Endothelial cell of umbilical vein (primary cell): ENCODE results near the gene LEPROT. TPM values are rescaled to one million over a fixed set of nuclear protein-coding genes. Genes with fewer than 3 reads are reported as not detected.
A peak's percentile ranks its signal among the peaks of the same experiment; 100 is the strongest.

ENCODE experiments used
- BruUV-seq: library from RNA; stranded (reverse); fragments of 400-500 nt; replicated peaks from 2 replicates; lab custom pipeline; 2021; lab: Mats Ljungman, UMichigan
- CTCF ChIA-PET: fragments of 300-600, 350-600 bp; sonication (Branson Sonifier 250); formaldehyde crosslinking; loops from one replicate; lab custom pipeline; 2021; ENCODE audit warnings: antibody characterized with exemption, inconsistent platforms; lab: Charles Lee
- POLR2A ChIA-PET: fragments of 300-600, 350-600 bp; sonication (Branson Sonifier 250); formaldehyde crosslinking; loops from one replicate; lab custom pipeline; 2021; ENCODE audit warnings: antibody characterized with exemption, inconsistent platforms; lab: Charles Lee
- DNase-seq: peaks from one replicate; pipeline ENCODE4 v3.0.0-alpha.2; 2011; ENCODE audit warnings: low read depth, low spot score
- FAIRE-seq: peaks from 2 replicates; lab custom pipeline; 2011; peaks lifted over from hg19 to GRCh38; lab: Jason Lieb, UNC
- H2AFZ ChIP-seq: 2 replicates; pipeline ENCODE4 v1.6.0; 2012; ENCODE audit warnings: low read depth, low read length, control low read depth, inconsistent platforms
- H3K27ac ChIP-seq: 2 replicates; pipeline ENCODE4 v1.5.1; 2011; ENCODE audit warnings: low read depth, mild to moderate bottlenecking, control low read depth, low read length, moderate library complexity; ENCODE audit not compliant: insufficient read depth
- H3K27me3 ChIP-seq, 2 experiments: 2 replicates each; pipeline versions ENCODE4 v1.6.0 to v1.6.1; 2011; ENCODE audit warnings: low read length in 2 of 2, mixed read lengths in 1 of 2; ENCODE audit not compliant: control insufficient read depth in 2 of 2, insufficient read depth in 2 of 2
- H3K36me3 ChIP-seq, 2 experiments: 2 replicates in 1 of 2; 3 replicates in 1 of 2; pipeline ENCODE4 v1.5.1; 2011; ENCODE audit warnings: low read length in 2 of 2, mild to moderate bottlenecking in 1 of 2, moderate library complexity in 1 of 2; ENCODE audit not compliant: control insufficient read depth in 2 of 2, insufficient read depth in 2 of 2; ENCODE audit errors: extremely low read depth in 1 of 2
- H3K4me1 ChIP-seq: 3 replicates; pipeline ENCODE4 v1.5.1; 2011; ENCODE audit warnings: mild to moderate bottlenecking, low read length; ENCODE audit not compliant: control insufficient read depth, insufficient read depth; ENCODE audit errors: extremely low read depth
- H3K4me2 ChIP-seq: 2 replicates; pipeline ENCODE4 v1.6.1; 2011; ENCODE audit warnings: low read length, control low read depth, mixed read lengths; ENCODE audit not compliant: insufficient read depth
- H3K4me3 ChIP-seq, 3 experiments: fragments of 200-600 bp in 1 of 3; sonication (generic), shearing (Covaris generic) in 1 of 3; replicated peaks in 1 of 3; 2 replicates each; pipeline ENCODE4 v1.5.1; 2011 to 2016; ENCODE audit warnings: control low read depth in 3 of 3, low read length in 3 of 3, mild to moderate bottlenecking in 2 of 3, inconsistent platforms in 1 of 3, low read depth in 1 of 3, moderate library complexity in 1 of 3; ENCODE audit not compliant: insufficient read depth in 1 of 3
- H3K79me2 ChIP-seq: 2 replicates; pipeline ENCODE4 v1.6.0; 2012; ENCODE audit warnings: low read length, inconsistent platforms; ENCODE audit not compliant: control insufficient read depth, insufficient read depth
- H3K9ac ChIP-seq: replicated peaks from 2 replicates; pipeline ENCODE3; 2011; ENCODE audit warnings: low read length, control low read depth; ENCODE audit not compliant: insufficient read depth; ENCODE audit errors: extremely low read depth
- H3K9me1 ChIP-seq: replicated peaks from 3 replicates; pipeline ENCODE4 v1.6.0; 2011; ENCODE audit warnings: mild to moderate bottlenecking, low read length; ENCODE audit not compliant: control insufficient read depth, insufficient read depth; ENCODE audit errors: extremely low read depth
- H3K9me3 ChIP-seq: replicated peaks from 2 replicates; pipeline ENCODE4 v1.5.1; 2012; ENCODE audit warnings: low read length, inconsistent platforms; ENCODE audit not compliant: control insufficient read depth, insufficient read depth
- H4K20me1 ChIP-seq: replicated peaks from 2 replicates; pipeline ENCODE3; 2011; ENCODE audit warnings: mild to moderate bottlenecking, low read length; ENCODE audit not compliant: control insufficient read depth, insufficient read depth; ENCODE audit errors: extremely low read depth
- FOS ChIP-seq: IDR thresholded peaks from 2 replicates; pipeline ENCODE4 v1.6.1; 2011; ENCODE audit warnings: mild to moderate bottlenecking, low read length, moderate library complexity, borderline replicate concordance; ENCODE audit not compliant: insufficient read depth
- GATA2 ChIP-seq: IDR thresholded peaks from 2 replicates; pipeline ENCODE4 v1.7.0; 2011; ENCODE audit warnings: low read depth, mild to moderate bottlenecking, moderate library complexity, mixed read lengths, low read length; ENCODE audit not compliant: insufficient read length, insufficient read depth
- JUN ChIP-seq: IDR thresholded peaks from 2 replicates; pipeline ENCODE4 v1.6.1; 2011; ENCODE audit warnings: borderline replicate concordance, low read depth; ENCODE audit not compliant: insufficient read length, insufficient read depth
- MAX ChIP-seq: IDR thresholded peaks from 2 replicates; pipeline ENCODE4 v1.6.1; 2011; ENCODE audit not compliant: insufficient read depth, insufficient read length
- MYC ChIP-seq: IDR thresholded peaks from one replicate; pipeline ENCODE4 v1.6.1; 2011; ENCODE audit warnings: mild to moderate bottlenecking, low read depth, low read length
- POLR2A ChIP-seq: IDR thresholded peaks from 2 replicates; pipeline ENCODE4 v1.6.1; 2012; ENCODE audit warnings: low read depth, mild to moderate bottlenecking, control low read depth, low read length
- POLR2AphosphoS5 ChIP-seq: IDR thresholded peaks from 2 replicates; pipeline ENCODE4 v1.6.1; 2012; ENCODE audit warnings: low read depth, mild to moderate bottlenecking, control low read depth, low read length, moderate library complexity; ENCODE audit not compliant: insufficient read depth
- dilution Hi-C: fragments of 300-500 bp; cut with MboI; formaldehyde crosslinking; loops from one replicate; pipeline ENCODE4 v1.15.0; 2019; ENCODE audit warnings: low sequenced_read_pairs; ENCODE audit not compliant: extremely low pct_ligation_motif_present
- intact Hi-C: fragments of 100-400 bp; cut with micrococcal nuclease; formaldehyde crosslinking; loops from one replicate; pipeline ENCODE4 v1.10.0; 2022
- polyA plus RNA-seq, 4 experiments: library from polyadenylated mRNA; depleted of rRNA in 3 of 4; stranded (reverse) in 3 of 4; unstranded in 1 of 4; fragments of >200 nt; gene quantifications; 2 replicates each; pipeline versions ENCODE4 v1.2.1 to v1.2.3, GENCODE V29; 2011 to 2012; ENCODE audit warnings: missing spikeins in 1 of 4
- total RNA-seq: library from RNA; stranded (reverse); gene quantifications from 2 replicates; pipeline ENCODE4 v1.2.3, GENCODE V29; 2021
- TF ChIP-seq, protein P1 (sequence below), 2 donors: IDR thresholded peaks; 1 replicate in 1 of 2; 2 replicates in 1 of 2; pipeline ENCODE4 v1.5.1; 2011; ENCODE audit warnings: low read length in 2 of 2, mild to moderate bottlenecking in 2 of 2, moderate library complexity in 2 of 2, control low read depth in 1 of 2, inconsistent platforms in 1 of 2, low read depth in 1 of 2; ENCODE audit not compliant: insufficient read depth in 1 of 2; ENCODE audit errors: extremely low read depth in 1 of 2

Gene LEPROT
- total and polyA plus RNA-seq, 2 donors (not counting 3 experiments of a cell fraction or from before 2014, with no cell fraction given), result 80.6 to 94.8 TPM

DNA sequence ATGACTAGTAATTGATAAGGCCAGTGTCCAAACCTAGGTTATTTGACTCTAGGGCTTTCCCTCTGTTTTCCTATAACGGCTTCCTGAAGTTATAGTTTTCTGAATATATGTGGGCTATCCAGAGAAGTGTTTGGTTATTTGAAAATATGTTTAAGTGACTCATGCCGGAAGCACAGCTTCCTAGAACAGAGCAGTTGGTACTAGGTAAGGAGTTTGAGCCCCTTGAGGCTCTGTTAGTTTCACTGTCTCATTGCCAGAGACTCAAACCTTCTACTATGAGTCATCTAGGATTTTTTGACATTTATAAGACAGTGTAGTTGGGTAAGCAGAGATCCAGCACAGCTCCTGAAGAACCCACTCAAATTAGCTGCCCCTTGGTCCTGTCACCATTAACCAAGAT, 27.1 kb upstream of the LEPROT start:
- dilution Hi-C loops (no loop called here), intact Hi-C loops (no loop called here)
- peak; percentile 17 for DNase-seq
- POLR2A ChIA-PET, result no interaction called here
- Histone ChIP-seq H3K9me3 (no peaks in the 10 kb centered on the region), H3K79me2 (no peaks in the 10 kb centered on the region), H3K9ac (no peak overlapping the region), H3K4me3 (no peak overlapping the region), H2AFZ (no peak overlapping the region), H3K4me2 (no peak overlapping the region), H3K27ac (no peak overlapping the region), H4K20me1 (no peaks in the 10 kb centered on the region), H3K4me1 (peaks cover 22% of the 10 kb centered on the region), H3K9me1 (no peaks in the 10 kb centered on the region), H3K36me3 (no peaks in the 10 kb centered on the region), H3K27me3 (no peaks in the 10 kb centered on the region)
- BruUV-seq, result no TSS peak
- FAIRE-seq, result peak; percentile 70
- TF ChIP-seq JUN, result peak; percentile 42
- no peak for TF ChIP-seq POLR2AphosphoS5
- TF ChIP-seq FOS, result peak; percentile 89
- CTCF ChIA-PET, result interaction anchor here (0.6 to 2.1 kb wide), 6 partner anchors 10 to 294 kb away, joined by 3 to 6 read pairs (median 3); no protein-coding TSS in a partner anchor

- intact Hi-C loops (no loop called here), dilution Hi-C loops (no loop called here)
- H3K9me3 ChIP-seq, result no peaks in the 10 kb centered on the region
- no peaks in the 10 kb centered on the region for H4K20me1 ChIP-seq
- CTCF ChIA-PET, result interaction anchor here (0.9 to 2.1 kb wide), 4 partner anchors 9 to 65 kb away, joined by 3 to 6 read pairs (median 4); no protein-coding TSS in a partner anchor
- no peak overlapping the region for H3K4me3 ChIP-seq
- TF ChIP-seq JUN (no peak), FOS (no peak), POLR2AphosphoS5 (no peak), POLR2A (no peak), MAX (no peak), GATA2 (no peak), MYC (no peak)
- TF ChIP-seq, protein P1, sequence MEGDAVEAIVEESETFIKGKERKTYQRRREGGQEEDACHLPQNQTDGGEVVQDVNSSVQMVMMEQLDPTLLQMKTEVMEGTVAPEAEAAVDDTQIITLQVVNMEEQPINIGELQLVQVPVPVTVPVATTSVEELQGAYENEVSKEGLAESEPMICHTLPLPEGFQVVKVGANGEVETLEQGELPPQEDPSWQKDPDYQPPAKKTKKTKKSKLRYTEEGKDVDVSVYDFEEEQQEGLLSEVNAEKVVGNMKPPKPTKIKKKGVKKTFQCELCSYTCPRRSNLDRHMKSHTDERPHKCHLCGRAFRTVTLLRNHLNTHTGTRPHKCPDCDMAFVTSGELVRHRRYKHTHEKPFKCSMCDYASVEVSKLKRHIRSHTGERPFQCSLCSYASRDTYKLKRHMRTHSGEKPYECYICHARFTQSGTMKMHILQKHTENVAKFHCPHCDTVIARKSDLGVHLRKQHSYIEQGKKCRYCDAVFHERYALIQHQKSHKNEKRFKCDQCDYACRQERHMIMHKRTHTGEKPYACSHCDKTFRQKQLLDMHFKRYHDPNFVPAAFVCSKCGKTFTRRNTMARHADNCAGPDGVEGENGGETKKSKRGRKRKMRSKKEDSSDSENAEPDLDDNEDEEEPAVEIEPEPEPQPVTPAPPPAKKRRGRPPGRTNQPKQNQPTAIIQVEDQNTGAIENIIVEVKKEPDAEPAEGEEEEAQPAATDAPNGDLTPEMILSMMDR (IDR thresholded peaks at IDR 0.05; ENCODE audit: extremely low read depth in 1 of 2, insufficient read depth in 1 of 2, low read depth in 1 of 2, low read length in 2 of 2), result no peak
- DNase-seq (no peak), FAIRE-seq (no peak)
- H3K79me2 ChIP-seq, result no peaks in the 10 kb centered on the region
- no peak overlapping the region for H3K4me2 ChIP-seq
- BruUV-seq, result no TSS peak
- no peak overlapping the region for H3K9ac ChIP-seq
- peaks cover 22% of the 10 kb centered on the region for H3K4me1 ChIP-seq
- no peak overlapping the region for H2AFZ ChIP-seq
- no peaks in the 10 kb centered on the region for H3K36me3 ChIP-seq
- no peaks in the 10 kb centered on the region for H3K9me1 ChIP-seq
- H3K27ac ChIP-seq, result no peak overlapping the region
- no peaks in the 10 kb centered on the region for H3K27me3 ChIP-seq
- POLR2A ChIA-PET, result no interaction called here
Observed at GRCh38 chr1:65393928-65394327, 26.5 kb upstream of the LEPROT start.
